Breast epithelium (tissue), 4 donors: Measurements from ENCODE around the gene ACIN1. TPM values are rescaled to one million over a fixed set of nuclear protein-coding genes. Genes with fewer than 3 reads are reported as not detected.

Source experiments
- DNase-seq, 2 donors: peaks; one replicate each; pipeline ENCODE4 v3.0.0-alpha.2; 2019; ENCODE audit warnings: low spot score in 2 of 2
- H3K27ac ChIP-seq, 2 donors: fragments of 200-600 bp; sonication (generic) in 1 of 2; one replicate each; pipeline ENCODE4 v1.5.1; 2016 to 2019; ENCODE audit warnings: mild to moderate bottlenecking in 1 of 2
- H3K27me3 ChIP-seq, 2 donors: fragments of 200-600 bp; sonication (generic) in 1 of 2; one replicate each; pipeline versions ENCODE4 v1.5.1 to v1.6.0; 2017 to 2019; ENCODE audit warnings: control low read depth in 1 of 2, mild to moderate bottlenecking in 1 of 2
- H3K36me3 ChIP-seq: fragments of 200-600 bp; one replicate; pipeline ENCODE4 v1.5.1; 2019
- H3K4me1 ChIP-seq, 2 donors: fragments of 200-600 bp; sonication (generic); one replicate each; pipeline ENCODE4 v1.5.1; 2016 to 2019; ENCODE audit warnings: control low read depth in 1 of 2
- H3K4me3 ChIP-seq, 3 donors: fragments of 200-600 bp; sonication (generic); 1 replicate in 2 of 3; 2 replicates in 1 of 3; pipeline ENCODE4 v1.5.1; 2016 to 2019; ENCODE audit warnings: mild to moderate bottlenecking in 3 of 3, moderate library complexity in 2 of 3
- H3K9me3 ChIP-seq, 2 donors: fragments of 200-600 bp; sonication (generic) in 1 of 2; one replicate each; pipeline ENCODE4 v1.5.1; 2016 to 2019; ENCODE audit warnings: control low read depth in 1 of 2
- CTCF ChIP-seq, 3 donors: fragments of 450-650 bp; IDR thresholded peaks; one replicate each; pipeline ENCODE4 v1.5.1; 2016 to 2017; ENCODE audit warnings: antibody characterized with exemption in 3 of 3, mild to moderate bottlenecking in 3 of 3, moderate library complexity in 3 of 3
- POLR2A ChIP-seq: fragments of 450-650 bp; IDR thresholded peaks from one replicate; pipeline ENCODE4 v1.6.1; 2016; ENCODE audit warnings: antibody characterized with exemption, mild to moderate bottlenecking, moderate library complexity
- POLR2AphosphoS5 ChIP-seq, 3 donors: sonication (generic); formaldehyde crosslinking; IDR thresholded peaks; one replicate each; pipeline ENCODE4 v1.6.1; 2017; ENCODE audit warnings: antibody characterized with exemption in 3 of 3
- intact Hi-C: fragments of 100-400 bp; cut with DNase I; formaldehyde crosslinking; loops from one replicate; pipeline ENCODE4 v1.15.1; 2023; ENCODE audit warnings: low total_unique reads
- total RNA-seq, 3 donors: library from RNA; depleted of rRNA; stranded (reverse); fragments of >200 nt; gene quantifications; one replicate each; pipeline ENCODE4 v1.1.0, GENCODE V29; 2016

ACIN1 gene
- total RNA-seq, 3 donors from 2014 or later: 106 to 151 (median 145) TPM

GRCh38 chr14:23104591-23105347 is 9.8 kb upstream of the ACIN1 start, which contains the start of gene CIROP:
CIROP (minus strand) TSS chr14:23104989; CDS start chr14:23104920, 69 bp downstream.
- no peaks in the 10 kb centered on the region for H3K27me3 ChIP-seq
- no peaks in the 10 kb centered on the region for H3K4me1 ChIP-seq
- H3K36me3 ChIP-seq: no peaks in the 10 kb centered on the region
- H3K9me3 ChIP-seq: no peaks in the 10 kb centered on the region
- no peak within 1 kb of the TSS for H3K27ac ChIP-seq
- intact Hi-C loops: no loop called here
- no peak within 1 kb of the TSS for H3K4me3 ChIP-seq
- no peak for DNase-seq
- no peak for TF ChIP-seq CTCF (IDR thresholded peaks at IDR 0.05)
- TF ChIP-seq POLR2A: no peak
- no peak for TF ChIP-seq POLR2AphosphoS5 (IDR thresholded peaks at IDR 0.05)

DNA sequence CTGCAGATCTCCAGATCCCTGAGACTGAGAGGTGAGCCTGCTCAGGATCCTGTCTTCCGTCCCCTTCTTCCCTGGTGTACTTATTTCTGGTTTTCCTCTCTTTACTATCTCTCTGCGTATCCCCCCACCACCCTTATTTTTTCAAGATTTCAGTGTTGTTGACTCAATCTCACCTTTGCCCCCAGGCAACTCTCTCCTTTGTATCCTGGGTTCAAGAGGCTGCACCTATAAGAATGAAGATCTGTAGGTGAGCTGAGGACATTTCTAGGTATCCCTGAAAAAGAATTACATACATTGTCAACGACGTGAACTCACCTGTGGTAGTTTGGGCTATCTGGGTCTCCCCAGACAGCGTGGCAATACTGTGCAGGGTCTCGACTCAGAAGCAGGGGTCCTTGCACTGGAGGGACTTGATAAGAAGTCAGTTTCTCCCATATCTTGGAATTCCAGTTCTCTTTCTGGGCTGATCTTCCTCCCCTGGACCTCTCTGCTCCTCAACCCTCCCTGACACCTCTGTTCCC is 9.2 kb upstream of the ACIN1 start:
- no peak for DNase-seq
- Histone ChIP-seq H3K27me3 (no peaks in the 10 kb centered on the region), H3K4me3 (no peak overlapping the region), H3K9me3 (no peaks in the 10 kb centered on the region), H3K27ac (no peak overlapping the region), H3K4me1 (no peaks in the 10 kb centered on the region), H3K36me3 (no peaks in the 10 kb centered on the region)
- intact Hi-C loops: no loop called here
- TF ChIP-seq POLR2A (no peak), POLR2AphosphoS5 (IDR thresholded peaks at IDR 0.05) (no peak)

DNA sequence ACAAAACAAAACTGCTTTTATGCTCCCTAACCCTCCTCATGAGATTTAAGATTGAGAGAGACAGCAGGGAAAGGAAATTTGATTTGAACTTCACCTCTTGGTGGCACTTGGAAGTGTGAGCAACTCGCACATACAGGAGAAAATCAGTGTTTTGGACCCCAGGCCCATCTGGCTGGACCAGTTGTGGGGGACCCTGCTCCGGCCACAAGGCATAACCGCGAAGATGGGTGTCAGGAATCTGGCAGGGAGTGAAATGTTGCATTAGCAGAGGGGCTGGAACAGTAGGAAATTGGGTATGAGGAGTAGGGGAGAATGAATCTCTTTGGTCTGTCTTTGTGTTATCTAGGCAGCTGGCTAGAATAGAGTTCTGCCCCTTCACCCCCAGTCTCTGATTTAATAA is 8.6 kb upstream of the ACIN1 start:
- no peak for DNase-seq
- intact Hi-C loops: no loop called here

DNA sequence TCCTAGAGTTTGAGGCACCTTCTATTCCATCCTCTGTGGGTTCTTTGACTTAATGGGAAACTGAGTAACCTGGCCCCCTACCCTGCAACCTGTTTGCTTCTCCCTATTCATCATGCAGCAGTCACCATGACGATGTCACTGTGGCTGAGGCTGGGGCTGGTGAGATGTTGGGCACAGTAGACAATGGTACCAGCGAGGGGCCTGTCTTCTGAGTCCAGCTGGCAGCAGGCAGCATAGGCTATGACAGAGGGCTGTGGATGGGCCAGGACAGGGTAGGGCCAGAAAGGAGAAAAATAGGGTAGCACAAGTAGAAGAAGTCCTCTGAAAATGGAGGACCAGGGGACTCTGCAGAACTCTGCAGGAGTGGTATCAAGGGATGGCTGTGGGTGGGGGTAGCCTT is 7.9 kb upstream of the ACIN1 start:
- H3K36me3 ChIP-seq: no peaks in the 10 kb centered on the region

More for the DNA sequence above, 8.6 kb upstream of the ACIN1 start:
- TF ChIP-seq POLR2AphosphoS5 (IDR thresholded peaks at IDR 0.05): no peak
- no peak for TF ChIP-seq POLR2A
- no peak for TF ChIP-seq CTCF (IDR thresholded peaks at IDR 0.05)
- no peak overlapping the region for H3K27ac ChIP-seq
- H3K27me3 ChIP-seq: no peaks in the 10 kb centered on the region
- H3K4me3 ChIP-seq: no peak overlapping the region
- H3K9me3 ChIP-seq: no peaks in the 10 kb centered on the region
- no peaks in the 10 kb centered on the region for H3K4me1 ChIP-seq
- no peaks in the 10 kb centered on the region for H3K36me3 ChIP-seq

DNA sequence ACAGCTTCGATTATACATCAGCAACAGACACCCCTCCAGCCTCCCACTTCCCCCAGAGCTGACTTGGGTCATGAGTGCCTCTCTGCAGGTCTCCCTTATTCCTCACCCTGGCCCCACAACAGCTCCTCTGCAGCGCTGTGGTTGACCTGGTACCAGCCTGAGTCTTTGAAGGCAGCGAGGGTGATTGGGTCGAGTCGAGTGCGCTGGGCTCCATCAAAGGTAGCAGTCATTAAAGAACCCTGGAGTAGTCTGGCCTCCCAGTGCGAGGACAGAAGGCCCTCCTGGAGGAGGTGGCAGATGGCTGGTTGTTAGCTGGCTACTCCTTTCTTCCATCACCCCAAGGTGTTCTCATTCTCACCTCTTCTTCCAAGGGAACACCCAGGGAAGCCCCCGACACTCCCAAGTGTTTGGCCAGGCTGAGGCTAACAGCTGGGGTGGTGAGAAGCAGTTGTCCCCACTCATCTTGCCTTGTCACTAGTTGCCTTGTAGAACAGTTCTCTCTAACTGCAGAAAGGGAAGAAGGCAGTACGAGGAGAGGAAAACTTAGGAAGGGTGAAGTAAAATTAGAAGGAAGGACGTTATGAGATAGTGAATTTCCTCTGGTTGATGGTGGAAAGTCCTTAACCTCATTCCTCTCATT is 7.2 kb upstream of the ACIN1 start:
- TF ChIP-seq POLR2AphosphoS5 (IDR thresholded peaks at IDR 0.05) (no peak), POLR2A (no peak), CTCF (IDR thresholded peaks at IDR 0.05) (no peak)
- Histone ChIP-seq H3K36me3 (no peaks in the 10 kb centered on the region), H3K27me3 (no peaks in the 10 kb centered on the region), H3K27ac (no peak overlapping the region), H3K4me1 (no peaks in the 10 kb centered on the region), H3K4me3 (no peak overlapping the region), H3K9me3 (no peaks in the 10 kb centered on the region)
- no peak for DNase-seq
- intact Hi-C loops: no loop called here

More for the DNA sequence above, 7.9 kb upstream of the ACIN1 start:
- no peak overlapping the region for H3K4me3 ChIP-seq
- intact Hi-C loops: no loop called here
- H3K27me3 ChIP-seq: no peaks in the 10 kb centered on the region
- no peaks in the 10 kb centered on the region for H3K9me3 ChIP-seq
- no peak overlapping the region for H3K27ac ChIP-seq
- DNase-seq: no peak
- H3K4me1 ChIP-seq: no peaks in the 10 kb centered on the region
- TF ChIP-seq CTCF (IDR thresholded peaks at IDR 0.05) (no peak), POLR2AphosphoS5 (IDR thresholded peaks at IDR 0.05) (no peak)
